Measurements from ENCODE around the gene KIAA1143. TPM values are rescaled to one million over a fixed set of nuclear protein-coding genes. Genes with fewer than 3 reads are reported as not detected.

KIAA1143 gene
- total RNA-seq, 1 experiment from 2014 or later: 20.4 TPM

DNA sequence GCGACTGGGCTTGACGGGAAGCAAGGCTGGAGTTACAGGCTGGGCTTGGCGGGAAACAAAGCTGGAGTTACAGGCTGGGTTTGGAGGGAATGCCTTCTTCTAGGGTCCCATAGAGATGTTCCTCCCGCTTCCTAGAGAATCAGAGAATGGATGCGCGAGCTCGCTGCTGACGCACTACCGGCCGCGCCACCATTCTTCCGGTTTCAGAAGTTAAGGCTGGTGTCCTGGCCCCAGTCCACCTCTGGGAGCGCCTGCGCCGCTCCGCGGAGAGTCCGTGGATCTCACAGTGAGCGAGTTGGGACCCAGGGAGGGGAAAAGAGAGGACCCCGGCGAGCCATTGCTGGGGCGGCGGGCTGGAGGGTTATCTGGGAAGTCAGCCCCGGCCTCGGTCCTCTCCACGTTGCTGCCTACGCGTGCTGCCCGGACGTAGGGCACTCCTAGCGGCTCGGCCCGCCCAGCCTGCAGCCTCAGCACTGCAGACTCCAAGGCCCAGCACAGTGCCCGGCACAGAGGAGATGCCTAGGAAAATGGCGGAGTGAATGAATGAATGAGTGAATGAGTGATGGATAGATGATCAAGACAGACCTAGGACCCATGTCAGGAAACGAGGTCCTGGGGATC lies 48.9 kb downstream of the KIAA1143 start, which contains the start of gene ZNF502:
TSS of gene ZNF502 (plus strand) at position 206 of the 621 bp plus-strand sequence. CDS start 7,602 bp downstream, outside the sequence.
- BruUV-seq (replicated peaks): no TSS peak
- H3K4me3 ChIP-seq (ENCODE audit: low read length): no peak within 1 kb of the TSS
- H3K9me2 ChIP-seq (replicated peaks; ENCODE audit: low read length): no peaks in the 10 kb centered on the region
- ATAC-seq (no peak), DNase-seq (no peak)
- H3K27me3 ChIP-seq (ENCODE audit: low read length): no peaks in the 10 kb centered on the region
- POLR2A ChIA-PET (ENCODE audit: unreplicated experiment): no interaction called here
- TF ChIP-seq EZH2 (IDR thresholded peaks at IDR 0.05; ENCODE audit: low read length, unreplicated experiment): no peak
- TF ChIP-seq EZH2phosphoT487 (IDR thresholded peaks at IDR 0.05; ENCODE audit: borderline replicate concordance, low read length): no peak
- TF ChIP-seq CTCF (conservative IDR thresholded peaks at IDR 0.05; ENCODE audit: low read depth, low read length): no peak
- no peak within 1 kb of the TSS for H3K27ac ChIP-seq (ENCODE audit: low read length)
- no peaks in the 10 kb centered on the region for H3F3A ChIP-seq (ENCODE audit: low read length, unreplicated experiment)
- intact Hi-C loops (cut with micrococcal nuclease): no loop called here
- CTCF ChIA-PET: no interaction called here
- peaks cover 41% of the 10 kb centered on the region for H3K9me3 ChIP-seq (ENCODE audit: low read length)
- no peak within 1 kb of the TSS for H3K9ac ChIP-seq (ENCODE audit: low read length)
- no peak within 1 kb of the TSS for H2AFZ ChIP-seq (ENCODE audit: low read length)
- H4K20me1 ChIP-seq (ENCODE audit: low read length): no peaks in the 10 kb centered on the region
- H3K79me2 ChIP-seq (ENCODE audit: low read length): no peaks in the 10 kb centered on the region
- 0 out of 2 replicates have a peak, but pooled peaks cover 9% of the 10 kb centered on the region for H3K36me3 ChIP-seq (ENCODE audit: low read depth, low read length)
- H3K4me1 ChIP-seq (ENCODE audit: insufficient read depth, low read length): no peaks in the 10 kb centered on the region
- H3K4me2 ChIP-seq (ENCODE audit: low read length): no peak within 1 kb of the TSS

Other genes starting within 250 kb of the KIAA1143 start
- not detected in 2 replicates for gene ZKSCAN7, start 206.4 kb downstream of the KIAA1143 start, total RNA-seq (2014; rRNA removed)
- gene ZNF660, start 176.7 kb downstream of the KIAA1143 start, total RNA-seq (2014; rRNA removed): not detected in 2 replicates
- 9.6 and 10.4 TPM in 2 replicates for gene ZNF197, start 136.6 kb downstream of the KIAA1143 start, total RNA-seq (2014; rRNA removed)
- 12.0 and 12.4 TPM in 2 replicates for gene ZNF35, start 112.9 kb downstream of the KIAA1143 start, total RNA-seq (2014; rRNA removed)
- not detected in 2 replicates for gene ZNF502, start 49.0 kb downstream of the KIAA1143 start, total RNA-seq (2014; rRNA removed)
- gene ZNF501, start 32.0 kb downstream of the KIAA1143 start, total RNA-seq (2014; rRNA removed): not detected in 2 replicates
- gene KIF15, start 175 bp upstream of the KIAA1143 start, total RNA-seq (2014; rRNA removed): 19.1 and 31.8 TPM in 2 replicates
- 6.3 and 10.2 TPM in 2 replicates for gene TMEM42, start 100.3 kb upstream of the KIAA1143 start, total RNA-seq (2014; rRNA removed)
- gene TGM4, start 113.0 kb upstream of the KIAA1143 start, total RNA-seq (2014; rRNA removed): 0.46 and 1.2 TPM in 2 replicates
- 122 and 153 TPM in 2 replicates for gene ZDHHC3, start 214.6 kb upstream of the KIAA1143 start, total RNA-seq (2014; rRNA removed)
- 79.8 and 81.5 TPM in 2 replicates for gene EXOSC7, start 214.6 kb upstream of the KIAA1143 start, total RNA-seq (2014; rRNA removed)

All from PC-3 (cell line).